Measurements from ENCODE around the gene UCN.
"Not testable (repeated sequence)": the region's sequence is repeated elsewhere in the genome, so short reads cannot be mapped to it uniquely, and the experiment has no call there.

The UCN gene

GRCh38 chr2:27308359-27308881 is at the start of gene UCN:
Gene UCN (minus strand): TSS chr2:27308445. CDS start chr2:27307895, 550 bp downstream.
- in situ Hi-C loops (cut with MboI; ENCODE audit: low sequenced_read_pairs) = no loop called here

GRCh38 chr2:27356382-27357181 is 48.3 kb upstream of the UCN start, which contains the start of gene GTF3C2:
Gene GTF3C2 (minus strand): TSS chr2:27356764. CDS start chr2:27343554, 13,210 bp downstream.
- in situ Hi-C loops (cut with MboI; ENCODE audit: low sequenced_read_pairs) = no loop called here

GRCh38 chr2:27356056-27356381 is 47.8 kb upstream of the UCN start:
- in situ Hi-C loops (cut with MboI; ENCODE audit: low sequenced_read_pairs) = no loop called here

- in situ Hi-C loops (cut with MboI; ENCODE audit: low sequenced_read_pairs) = no loop called here
Measured at GRCh38 chr2:27354597-27354927, 46.3 kb upstream of the UCN start.

GRCh38 chr2:27353762-27354596 is 45.7 kb upstream of the UCN start:
- in situ Hi-C loops (cut with MboI; ENCODE audit: low sequenced_read_pairs) = no loop called here

GRCh38 chr2:27353386-27353761 is 45.1 kb upstream of the UCN start:
- in situ Hi-C loops (cut with MboI; ENCODE audit: low sequenced_read_pairs) = not testable (repeated sequence)

- in situ Hi-C loops (cut with MboI; ENCODE audit: low sequenced_read_pairs) = no loop called here
Measured at GRCh38 chr2:27351802-27352598, 43.8 kb upstream of the UCN start.

GRCh38 chr2:27350106-27350693 is 42.0 kb upstream of the UCN start:
- in situ Hi-C loops (cut with MboI; ENCODE audit: low sequenced_read_pairs) = no loop called here

- in situ Hi-C loops (cut with MboI; ENCODE audit: low sequenced_read_pairs) = no loop called here
Measured at GRCh38 chr2:27347641-27348040, 39.4 kb upstream of the UCN start.

GRCh38 chr2:27336173-27336572 is 27.9 kb upstream of the UCN start:
- in situ Hi-C loops (cut with MboI; ENCODE audit: low sequenced_read_pairs) = no loop called here

- in situ Hi-C loops (cut with MboI; ENCODE audit: low sequenced_read_pairs) = no loop called here
Measured at GRCh38 chr2:27335311-27335710, 27.1 kb upstream of the UCN start.

- in situ Hi-C loops (cut with MboI; ENCODE audit: low sequenced_read_pairs) = no loop called here
Measured at GRCh38 chr2:27324720-27325119, 16.5 kb upstream of the UCN start.

- in situ Hi-C loops (cut with MboI; ENCODE audit: low sequenced_read_pairs) = no loop called here
Measured at GRCh38 chr2:27323596-27324285, 15.5 kb upstream of the UCN start.

- in situ Hi-C loops (cut with MboI; ENCODE audit: low sequenced_read_pairs) = no loop called here
Measured at GRCh38 chr2:27322766-27323595, 14.7 kb upstream of the UCN start, which contains the start of gene MPV17. Gene MPV17 (minus strand): TSS chr2:27323097. CDS start chr2:27322517, 580 bp downstream.

- in situ Hi-C loops (cut with MboI; ENCODE audit: low sequenced_read_pairs) = no loop called here
Measured at GRCh38 chr2:27322301-27322765, 14.1 kb upstream of the UCN start.

- in situ Hi-C loops (cut with MboI; ENCODE audit: low sequenced_read_pairs) = no loop called here
Measured at GRCh38 chr2:27320958-27321543, 12.8 kb upstream of the UCN start.

- in situ Hi-C loops (cut with MboI; ENCODE audit: low sequenced_read_pairs) = not testable (repeated sequence)
Measured at GRCh38 chr2:27319839-27320238, 11.6 kb upstream of the UCN start.

- in situ Hi-C loops (cut with MboI; ENCODE audit: low sequenced_read_pairs) = no loop called here
Measured at GRCh38 chr2:27316655-27317412, 8.6 kb upstream of the UCN start.

Data from hTERT RPE-1 (cell line).